ENCODE measurements around the gene SNN. TPM values are rescaled to one million over a fixed set of nuclear protein-coding genes. Genes with fewer than 3 reads are reported as not detected.

SNN gene
- 10 to 100 TPM; 24.8 to 33.3 (median 26.1) TPM for total RNA-seq
- polyA plus RNA-seq, result 24.4 TPM
- long read RNA-seq, donor 1, transcript SNN-201 (2 exons, 3,312 nt), result major isoform, 116 of 145 reads
- long read RNA-seq, donor 1, partial matches to known transcripts, result 27 of 145 reads
- long read RNA-seq, donor 1, other reads (novel, unspliced or antisense), result 2 of 145 reads
- long read RNA-seq, donor 2, transcript SNN-201 (2 exons, 3,312 nt), result major isoform, 59 of 71 reads
- long read RNA-seq, donor 2, partial matches to known transcripts, result 10 of 71 reads
- long read RNA-seq, donor 2, other reads (novel, unspliced or antisense), result 2 of 71 reads
- long read RNA-seq, donor 3, transcript SNN-201 (2 exons, 3,312 nt), result major isoform, 92 of 121 reads
- long read RNA-seq, donor 3, partial matches to known transcripts, result 29 of 121 reads
- long read RNA-seq, donor 3, other reads (novel, unspliced or antisense), result 0 of 121 reads
- long read RNA-seq, donor 4, transcript SNN-201 (2 exons, 3,312 nt), result major isoform, 73 of 87 reads
- long read RNA-seq, donor 4, partial matches to known transcripts, result 0 of 87 reads
- long read RNA-seq, donor 4, other reads (novel, unspliced or antisense), result 14 of 87 reads

DNA sequence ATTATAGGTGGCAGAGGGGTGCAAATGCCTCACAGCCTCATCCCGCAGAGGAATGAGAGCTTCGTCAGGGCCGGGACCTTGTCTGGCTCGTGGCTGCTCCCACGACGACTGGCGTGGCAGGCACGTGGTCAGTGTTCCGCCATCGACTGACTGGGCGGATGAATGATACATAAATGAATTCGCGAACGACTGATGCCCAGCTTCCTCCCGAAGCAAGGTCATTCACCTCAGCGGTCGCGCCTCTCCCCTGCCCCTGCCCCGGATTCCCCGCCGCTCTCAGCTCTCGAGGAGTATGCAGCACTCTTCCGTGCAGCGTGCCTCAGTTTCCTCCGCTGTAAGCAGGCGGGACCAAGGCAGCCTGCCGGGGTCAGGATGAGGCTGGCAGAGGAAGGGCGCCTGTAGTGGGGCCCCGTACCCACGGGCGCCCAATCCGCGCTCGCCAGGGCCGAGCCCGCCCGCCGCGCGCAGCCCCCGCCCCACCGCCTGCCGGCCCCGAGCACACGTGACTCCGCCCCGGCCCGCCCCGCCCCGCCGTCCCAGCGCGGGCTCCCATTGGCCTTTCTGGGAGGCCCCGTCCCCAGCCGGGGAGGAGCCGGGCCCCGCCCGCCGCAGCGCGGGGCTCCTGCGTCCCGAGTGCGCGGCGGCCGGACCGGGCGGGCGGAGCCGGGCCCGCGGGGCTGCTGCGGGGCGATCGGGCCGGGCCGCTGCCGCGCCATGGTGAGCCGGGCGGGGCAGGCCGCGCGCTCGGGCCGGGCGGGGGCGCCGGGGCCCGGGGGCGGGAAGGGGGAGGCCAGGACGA, at the start of gene SNN:
Gene SNN (plus strand): TSS at position 632 of the 799 bp plus-strand sequence. CDS start 7,605 bp downstream, outside the sequence.
- Histone ChIP-seq H3K4me3 (ENCODE audit: low read length) (peak within 1 kb of the TSS; percentile 96), H3K27ac (ENCODE audit: low read length) (peak within 1 kb of the TSS; percentile 62), H3K9me3 (ENCODE audit: control insufficient read depth, low read length) (no peaks in the 10 kb centered on the region), H3K4me1 (ENCODE audit: control insufficient read depth, insufficient read depth, low read length) (peaks cover 11% of the 10 kb centered on the region), H3K27me3 (ENCODE audit: control insufficient read depth, insufficient read depth) (no peaks in the 10 kb centered on the region)
- peak; percentile 90 to 97 (median 96) for DNase-seq
- ATAC-seq, result peak; percentile 88 to 92
- WGBS, result 5% methylated on average over 92 of the region's 93 CpGs
- intact Hi-C loops (cut with DNase I), result no loop called here

GRCh38 chr16:11619327-11619851, 48.9 kb upstream of the SNN start:
- no peaks in the 10 kb centered on the region for H3K4me1 ChIP-seq (ENCODE audit: control insufficient read depth, insufficient read depth, low read length)
- no peak overlapping the region for H3K27ac ChIP-seq (ENCODE audit: low read length)
- intact Hi-C loops (cut with DNase I), result no loop called here
- H3K4me3 ChIP-seq (ENCODE audit: low read length), result no peak overlapping the region
- no peaks in the 10 kb centered on the region for H3K9me3 ChIP-seq (ENCODE audit: control insufficient read depth, low read length)
- H3K27me3 ChIP-seq (ENCODE audit: control insufficient read depth, insufficient read depth), result no peaks in the 10 kb centered on the region
- no peak for DNase-seq
- ATAC-seq, result peak in 1 of 2 donors; percentile 30
- 86% methylated on average over 2 of the region's 2 CpGs for WGBS

DNA sequence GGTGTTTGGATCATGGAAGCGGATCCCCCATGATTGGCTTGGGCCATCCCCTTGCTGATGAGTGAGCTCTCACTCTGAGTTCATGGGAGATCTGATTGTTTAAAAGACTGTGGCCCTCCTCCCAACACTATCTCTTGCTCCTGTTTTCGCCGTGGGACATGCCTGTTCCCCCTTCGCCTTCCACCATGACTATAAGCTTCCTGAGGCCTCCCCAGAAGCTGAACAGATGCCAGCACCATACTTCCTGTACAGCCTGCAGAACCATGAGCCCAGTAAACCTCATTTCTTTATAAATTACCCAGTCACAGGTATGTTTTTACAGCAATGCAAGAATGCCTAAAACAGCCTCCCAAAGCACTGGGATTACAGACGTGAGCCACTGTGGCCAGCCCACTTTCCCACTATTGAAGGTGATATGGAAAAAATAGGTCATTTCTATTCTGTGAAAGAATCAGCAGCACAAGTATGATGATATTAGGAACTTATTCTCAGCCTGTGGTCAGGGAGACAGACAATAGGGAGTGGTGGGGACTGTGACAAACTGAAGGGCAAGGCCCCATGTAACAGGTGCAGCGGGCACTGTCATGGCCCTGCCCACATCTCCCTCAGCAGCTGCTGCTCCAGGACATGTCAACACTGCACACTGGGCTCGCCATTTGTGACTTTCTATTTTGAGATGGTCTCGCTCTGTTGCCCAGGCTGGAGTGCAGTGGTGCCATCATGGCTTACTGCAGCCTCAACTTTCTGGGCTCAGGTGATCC, 47.8 kb upstream of the SNN start:
- Histone ChIP-seq H3K4me3 (ENCODE audit: low read length) (no peak overlapping the region), H3K27ac (ENCODE audit: low read length) (no peak overlapping the region), H3K9me3 (ENCODE audit: control insufficient read depth, low read length) (no peaks in the 10 kb centered on the region), H3K4me1 (ENCODE audit: control insufficient read depth, insufficient read depth, low read length) (no peaks in the 10 kb centered on the region), H3K27me3 (ENCODE audit: control insufficient read depth, insufficient read depth) (no peaks in the 10 kb centered on the region)
- DNase-seq (no peak), ATAC-seq (no peak)
- 86% methylated on average over 8 of the region's 8 CpGs for WGBS
- intact Hi-C loops (cut with DNase I), result no loop called here

GRCh38 chr16:11621539-11621919, 46.7 kb upstream of the SNN start:
- ATAC-seq (peak in 1 of 2 donors; percentile 11), DNase-seq (no peak)
- intact Hi-C loops (cut with DNase I), result no loop called here
- Histone ChIP-seq H3K9me3 (ENCODE audit: control insufficient read depth, low read length) (no peaks in the 10 kb centered on the region), H3K4me3 (ENCODE audit: low read length) (peak overlapping the region; percentile 1), H3K27me3 (ENCODE audit: control insufficient read depth, insufficient read depth) (no peaks in the 10 kb centered on the region), H3K27ac (ENCODE audit: low read length) (no peak overlapping the region), H3K4me1 (ENCODE audit: control insufficient read depth, insufficient read depth, low read length) (no peaks in the 10 kb centered on the region)
- WGBS, result 47% methylated on average over 6 of the region's 6 CpGs

GRCh38 chr16:11621920-11622651, 46.2 kb upstream of the SNN start:
- DNase-seq, result peak; percentile 40 to 78 (median 73)
- Histone ChIP-seq H3K4me3 (ENCODE audit: low read length) (peak overlapping the region; percentile 1), H3K27ac (ENCODE audit: low read length) (no peak overlapping the region), H3K9me3 (ENCODE audit: control insufficient read depth, low read length) (no peaks in the 10 kb centered on the region), H3K4me1 (ENCODE audit: control insufficient read depth, insufficient read depth, low read length) (no peaks in the 10 kb centered on the region), H3K27me3 (ENCODE audit: control insufficient read depth, insufficient read depth) (no peaks in the 10 kb centered on the region)
- WGBS, result 26% methylated on average over 19 of the region's 19 CpGs
- peak; percentile 72 to 77 for ATAC-seq
- intact Hi-C loops (cut with DNase I), result no loop called here

DNA sequence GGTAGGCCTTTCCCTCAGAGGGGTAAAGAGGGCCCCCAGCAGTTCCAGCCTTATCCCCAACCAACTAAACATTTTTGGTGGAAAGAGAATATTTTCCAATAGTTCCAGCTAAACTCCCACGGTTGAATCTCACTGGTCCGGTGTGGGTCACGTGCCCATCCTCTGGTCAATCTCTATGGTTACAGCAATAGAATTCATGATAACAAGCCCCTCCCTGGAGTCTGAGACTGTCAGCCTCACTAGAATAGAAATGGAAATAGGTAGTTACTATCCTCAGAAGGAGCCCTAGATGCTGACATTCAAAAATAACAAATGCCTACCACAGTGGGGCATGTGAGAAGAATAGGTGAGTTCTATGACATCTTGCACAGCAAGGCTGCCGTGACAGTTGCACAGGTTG, 44.0 kb upstream of the SNN start:
- WGBS, result 88% methylated on average over 4 of the region's 4 CpGs
- Histone ChIP-seq H3K27me3 (ENCODE audit: control insufficient read depth, insufficient read depth) (no peaks in the 10 kb centered on the region), H3K9me3 (ENCODE audit: control insufficient read depth, low read length) (no peaks in the 10 kb centered on the region), H3K4me1 (ENCODE audit: control insufficient read depth, insufficient read depth, low read length) (no peaks in the 10 kb centered on the region), H3K27ac (ENCODE audit: low read length) (no peak overlapping the region), H3K4me3 (ENCODE audit: low read length) (no peak overlapping the region)
- no peak for DNase-seq
- no peak for ATAC-seq
- intact Hi-C loops (cut with DNase I), result no loop called here

DNA sequence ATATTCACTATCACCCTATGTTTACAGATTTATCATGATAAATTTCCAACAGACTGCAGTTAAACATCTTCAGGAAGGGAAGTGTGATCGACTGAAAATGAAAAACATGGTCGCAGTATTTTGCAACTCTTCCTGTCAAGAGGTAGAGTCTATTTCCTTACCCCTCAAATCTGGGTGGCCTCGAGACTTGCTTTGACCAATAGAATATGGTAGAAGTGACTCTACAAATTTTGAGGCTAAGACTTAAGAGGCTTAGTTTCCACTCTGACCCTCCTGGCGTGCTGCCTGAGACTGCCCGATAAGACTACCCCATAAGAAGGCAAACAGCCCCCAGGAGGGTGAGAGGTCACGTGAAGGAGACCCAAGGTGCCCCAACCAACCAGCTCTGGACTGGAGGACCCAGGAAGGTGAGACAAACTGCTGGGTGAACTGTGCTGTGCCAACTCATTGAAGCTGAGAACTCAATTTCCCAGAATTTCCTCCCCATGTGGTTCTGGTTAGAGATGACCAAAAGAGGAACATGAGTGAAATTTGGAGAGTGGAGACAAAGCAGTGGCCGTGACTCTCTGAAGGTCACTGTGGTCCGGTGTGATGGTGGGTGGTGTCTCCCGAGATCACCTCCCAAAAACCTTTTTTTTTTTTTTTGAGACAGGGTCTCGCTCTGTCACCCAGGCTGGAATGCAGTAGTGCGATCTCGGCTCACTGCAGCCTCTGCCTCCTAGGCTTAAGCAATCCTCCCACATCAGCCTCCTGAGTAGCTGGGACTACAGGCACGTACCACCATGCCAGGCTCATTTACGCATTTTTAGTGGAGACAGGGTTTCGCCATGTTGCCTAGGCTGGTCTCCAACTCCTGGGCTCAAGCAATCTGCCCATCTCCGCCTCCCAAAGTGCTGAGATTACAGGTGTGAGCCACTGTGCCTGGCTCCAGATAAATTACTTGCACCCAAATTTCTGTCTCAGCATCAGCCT, 43.3 kb upstream of the SNN start:
- Histone ChIP-seq H3K4me3 (ENCODE audit: low read length) (no peak overlapping the region), H3K27ac (ENCODE audit: low read length) (no peak overlapping the region), H3K4me1 (ENCODE audit: control insufficient read depth, insufficient read depth, low read length) (no peaks in the 10 kb centered on the region), H3K27me3 (ENCODE audit: control insufficient read depth, insufficient read depth) (no peaks in the 10 kb centered on the region), H3K9me3 (ENCODE audit: control insufficient read depth, low read length) (no peaks in the 10 kb centered on the region)
- intact Hi-C loops (cut with DNase I), result no loop called here
- DNase-seq (no peak), ATAC-seq (no peak)
- 81% methylated on average over 16 of the region's 16 CpGs for WGBS

- Histone ChIP-seq H3K27ac (ENCODE audit: low read length) (no peak overlapping the region), H3K4me1 (ENCODE audit: control insufficient read depth, insufficient read depth, low read length) (no peaks in the 10 kb centered on the region), H3K4me3 (ENCODE audit: low read length) (no peak overlapping the region), H3K9me3 (ENCODE audit: control insufficient read depth, low read length) (no peaks in the 10 kb centered on the region), H3K27me3 (ENCODE audit: control insufficient read depth, insufficient read depth) (no peaks in the 10 kb centered on the region)
- no peak for DNase-seq
- intact Hi-C loops (cut with DNase I), result no loop called here
- ATAC-seq, result no peak
- 83% methylated on average over 4 of the region's 4 CpGs for WGBS
Measured at GRCh38 chr16:11625769-11626168, 42.5 kb upstream of the SNN start.

GRCh38 chr16:11626657-11627291, 41.5 kb upstream of the SNN start:
- Histone ChIP-seq H3K4me3 (ENCODE audit: low read length) (no peak overlapping the region), H3K27me3 (ENCODE audit: control insufficient read depth, insufficient read depth) (no peaks in the 10 kb centered on the region), H3K27ac (ENCODE audit: low read length) (no peak overlapping the region), H3K9me3 (ENCODE audit: control insufficient read depth, low read length) (no peaks in the 10 kb centered on the region), H3K4me1 (ENCODE audit: control insufficient read depth, insufficient read depth, low read length) (no peaks in the 10 kb centered on the region)
- ATAC-seq, result no peak
- intact Hi-C loops (cut with DNase I), result no loop called here
- DNase-seq, result peak in 1 of 3 donors; percentile 49
- 96% methylated on average over 16 of the region's 16 CpGs for WGBS

Data from right cardiac atrium (tissue), 5 donors.